ENCODE measurements around the gene TBC1D9B.

The TBC1D9B gene

DNA sequence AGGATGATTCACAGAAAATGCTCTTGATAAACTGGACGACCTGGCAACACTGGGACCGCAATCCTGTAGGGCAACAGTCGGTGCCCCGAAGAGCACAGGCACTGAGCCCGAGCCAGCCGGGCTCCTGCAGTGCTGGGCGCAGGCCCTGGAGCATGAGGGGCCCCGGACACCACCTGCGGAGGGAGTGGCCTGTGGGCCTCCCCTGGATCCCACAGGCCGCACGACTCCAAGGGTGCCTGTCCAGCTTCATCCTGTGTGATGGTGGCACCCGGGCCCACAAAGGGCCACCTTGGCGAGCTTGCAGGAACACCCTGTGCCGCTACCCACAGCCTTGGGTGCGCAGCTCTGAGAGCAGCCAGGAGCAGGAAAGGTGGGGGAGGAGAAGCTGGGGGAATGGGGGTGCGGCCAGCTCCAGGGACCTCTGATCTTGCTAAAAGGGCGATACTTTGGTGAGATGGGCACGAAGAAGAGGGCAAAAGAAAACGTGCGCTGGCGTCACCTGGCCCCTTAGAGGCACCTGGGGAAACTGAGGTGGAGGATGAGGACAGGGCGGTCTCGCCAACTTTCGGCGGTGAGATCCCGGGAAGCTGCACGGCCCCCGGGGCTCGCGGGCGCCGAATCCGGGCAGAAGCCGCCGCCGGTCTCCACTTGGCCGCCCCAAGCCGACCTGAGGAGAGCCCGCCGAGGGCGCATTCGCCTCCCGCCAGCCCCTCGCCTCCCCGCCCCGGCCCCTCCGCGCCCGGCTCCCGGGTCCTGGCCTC lies 722 bp downstream of the TBC1D9B start:
- DNase-seq (ENCODE audit: low read depth, low spot score) = no peak

DNA sequence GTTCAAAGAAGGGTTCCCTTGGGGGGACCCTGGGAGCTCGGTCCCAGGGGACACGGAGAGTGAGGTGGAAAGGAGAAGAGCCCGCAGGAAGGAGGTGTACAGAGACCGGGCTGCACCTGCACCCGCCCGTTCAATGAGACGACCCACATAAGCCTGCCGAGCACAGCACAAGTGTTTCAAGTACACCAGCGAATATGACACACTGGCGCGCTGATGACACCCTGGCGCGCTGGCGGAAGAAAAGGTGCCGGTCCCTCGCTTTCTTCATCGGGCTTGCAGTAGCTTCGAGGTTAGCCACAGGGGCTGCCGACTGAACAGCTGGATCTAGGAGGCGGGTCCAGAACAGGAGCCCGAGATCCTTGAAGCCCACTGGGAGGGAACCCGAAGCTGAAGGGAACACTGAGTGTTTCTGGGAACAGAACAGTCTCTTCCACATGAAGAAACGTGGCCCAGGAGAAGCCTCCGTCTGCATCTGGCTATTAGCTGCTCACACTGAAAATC lies 1.4 kb downstream of the TBC1D9B start:
- no peak for DNase-seq (ENCODE audit: low read depth, low spot score)

DNA sequence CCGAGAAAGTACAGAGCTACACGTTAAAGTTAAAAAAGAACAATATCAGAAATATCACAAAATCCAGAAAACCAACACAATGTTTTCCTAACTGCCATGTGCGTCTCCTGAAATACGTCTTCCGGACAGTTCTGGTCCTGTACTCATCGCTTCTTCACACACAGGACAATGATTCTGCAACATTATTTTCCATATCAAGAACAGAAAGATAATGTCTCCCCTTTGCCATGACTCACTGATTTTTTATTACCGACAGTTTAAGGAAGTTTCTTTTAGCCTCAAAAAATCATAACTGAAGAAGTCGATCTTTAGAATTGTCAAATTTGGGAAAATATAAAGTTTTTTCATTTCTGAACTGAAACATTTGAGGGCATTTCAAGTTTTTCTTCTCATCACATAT lies 2.5 kb downstream of the TBC1D9B start:
- no peak for DNase-seq (ENCODE audit: low read depth, low spot score)

DNA sequence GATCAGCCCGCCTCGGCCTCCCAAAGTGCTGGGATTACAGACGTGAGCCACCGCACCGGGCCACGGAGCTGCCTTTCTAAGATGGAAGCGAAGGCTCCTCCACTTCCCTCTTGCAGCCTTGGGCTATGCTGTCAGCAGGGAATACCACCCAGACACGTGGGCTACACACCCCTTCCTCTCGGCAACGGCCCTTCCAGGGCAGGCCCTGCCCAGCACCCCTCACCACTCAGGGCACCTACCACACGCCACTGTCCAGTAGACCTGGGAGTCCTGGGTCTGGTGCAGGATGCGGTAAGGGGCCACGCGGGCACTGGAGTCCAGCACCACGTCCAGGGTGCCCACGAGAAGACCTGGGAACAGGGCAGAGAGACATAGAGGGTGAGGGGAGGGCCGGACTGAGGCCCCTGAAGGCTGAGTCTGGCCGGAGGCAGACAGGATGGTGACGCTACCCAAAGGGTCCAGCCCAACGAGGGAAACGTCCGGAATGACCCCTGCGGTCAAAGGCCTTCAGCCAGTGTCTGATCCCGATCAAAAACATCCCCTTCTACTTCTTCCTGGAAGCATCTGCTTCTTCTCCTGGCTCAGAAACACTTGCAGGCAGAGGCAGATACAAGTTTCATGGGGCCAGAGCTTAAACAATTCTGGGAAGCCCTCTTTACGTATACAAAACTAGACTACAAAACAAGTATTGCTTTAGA lies 3.1 kb downstream of the TBC1D9B start:
- no peak for DNase-seq (ENCODE audit: low read depth, low spot score)

DNA sequence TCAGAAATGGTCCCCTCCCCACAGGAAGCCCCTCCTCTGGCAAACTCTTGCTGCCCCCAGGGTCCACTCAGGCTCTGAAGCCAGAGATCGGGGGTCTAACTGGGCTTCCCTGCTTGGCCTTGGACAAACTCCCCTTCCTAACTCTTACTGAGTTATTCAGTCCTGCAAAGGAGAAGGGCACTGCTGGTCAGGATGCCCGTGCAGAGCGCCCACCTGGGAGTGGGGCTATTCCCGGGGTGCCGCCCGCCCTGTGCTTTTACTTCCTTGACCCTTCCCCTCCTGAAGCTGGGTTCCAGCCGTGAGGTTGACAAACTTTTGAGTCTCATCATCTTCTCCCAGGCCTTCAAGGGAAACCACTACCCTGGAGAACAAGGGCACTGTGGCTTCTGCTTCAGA lies 4.9 kb downstream of the TBC1D9B start:
- DNase-seq (ENCODE audit: low read depth, low spot score) = no peak

DNA sequence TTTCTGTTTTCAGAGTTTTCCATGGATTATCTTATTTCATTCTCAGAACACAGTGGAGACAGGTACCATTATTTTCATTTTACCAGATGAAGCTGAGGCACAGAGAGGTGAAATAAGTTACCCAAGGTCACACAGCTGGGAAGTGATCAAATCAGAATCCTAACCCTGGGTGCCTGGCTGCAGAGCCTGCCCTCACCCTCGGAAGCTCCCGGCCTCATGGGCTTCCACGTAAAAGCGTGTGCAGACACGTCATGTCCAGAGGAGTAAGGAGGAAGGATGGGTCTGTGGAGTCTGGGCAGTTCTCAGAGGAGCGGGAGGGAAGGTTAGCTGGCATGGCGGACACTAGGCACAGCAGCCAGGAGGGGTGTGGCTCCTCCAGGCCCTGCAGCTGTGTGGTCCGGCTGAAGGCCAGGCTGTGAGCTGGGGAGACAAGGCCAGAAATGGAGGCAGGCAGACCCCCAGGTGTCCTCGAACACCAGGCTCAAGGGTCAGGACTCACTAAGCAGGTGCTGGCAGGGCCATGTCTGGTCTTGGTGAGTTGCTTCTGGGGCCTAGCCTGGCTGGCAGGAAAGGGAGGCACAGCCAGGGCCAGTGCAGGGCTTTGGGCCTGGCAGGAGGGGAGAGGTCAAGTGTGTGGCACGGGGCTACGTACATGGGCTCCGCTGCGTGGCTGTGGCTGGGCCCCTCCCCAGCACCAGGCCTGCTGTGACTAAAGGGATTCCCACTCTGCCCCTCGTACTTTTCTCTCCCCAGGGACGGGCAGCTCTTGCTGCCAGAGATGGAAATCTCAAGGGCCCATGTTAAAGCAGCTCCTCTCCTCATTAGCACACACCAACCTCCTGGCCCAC lies 5.6 kb downstream of the TBC1D9B start:
- DNase-seq (ENCODE audit: low read depth, low spot score) = no peak

DNA sequence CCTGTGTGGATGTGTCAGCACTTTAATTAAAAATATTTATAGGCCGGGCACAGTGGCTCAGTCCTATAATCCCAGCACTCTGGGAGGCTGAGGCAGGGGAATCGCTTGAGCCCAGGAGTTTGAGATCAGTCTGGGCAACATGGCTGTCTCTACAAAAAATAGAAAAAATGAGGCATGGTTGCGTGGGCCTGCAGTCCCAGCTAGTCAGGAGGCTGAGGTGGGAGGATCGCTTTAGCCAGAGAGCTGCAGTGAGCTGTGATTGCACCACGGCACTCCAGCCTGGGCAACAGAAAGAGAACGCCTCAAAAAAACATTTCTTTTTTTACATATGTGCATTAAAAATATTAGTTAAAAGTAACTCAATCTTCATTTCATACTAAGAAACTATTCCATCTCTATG lies 6.2 kb downstream of the TBC1D9B start:
- no peak for DNase-seq (ENCODE audit: low read depth, low spot score)

DNA sequence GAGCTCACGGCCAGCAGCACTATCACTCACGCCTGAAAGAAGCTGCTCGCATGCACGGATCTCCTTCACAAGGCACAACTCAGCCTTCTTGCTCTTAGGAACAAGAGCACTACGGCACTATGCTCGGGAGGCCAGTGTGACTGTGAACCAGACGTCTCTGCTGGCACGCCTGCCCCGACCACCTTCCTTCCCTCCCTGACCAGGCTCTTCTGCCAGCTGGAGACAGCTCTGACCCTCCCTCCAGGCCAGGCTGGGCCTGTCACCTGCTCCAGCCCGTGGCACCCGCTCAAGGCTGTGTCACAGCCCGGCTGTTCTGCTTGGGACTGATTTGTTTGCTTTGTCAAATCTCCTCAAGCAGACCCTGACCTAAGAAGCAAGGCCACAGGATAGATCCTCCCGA lies 7.0 kb downstream of the TBC1D9B start:
- no peak for DNase-seq (ENCODE audit: low read depth, low spot score)

DNA sequence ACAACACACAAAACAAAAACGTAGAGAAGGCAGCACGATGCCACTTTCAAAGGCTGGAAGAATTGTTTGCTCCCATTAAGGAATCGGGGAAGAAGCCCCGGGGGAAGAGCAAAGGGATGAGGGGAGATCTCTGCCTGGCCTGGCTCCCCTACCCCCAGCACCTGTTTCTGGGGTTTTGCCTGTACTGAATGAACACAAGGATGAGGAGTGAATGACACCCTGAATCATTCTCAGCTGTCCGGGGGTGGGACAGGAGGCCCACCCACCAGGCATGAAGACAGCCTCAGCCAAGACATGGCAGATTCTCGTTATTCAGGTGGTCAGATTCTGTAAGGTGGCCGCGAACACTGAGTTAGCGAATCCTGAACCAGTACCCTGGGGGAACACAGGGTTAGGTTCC lies 7.5 kb downstream of the TBC1D9B start:
- no peak for DNase-seq (ENCODE audit: low read depth, low spot score)

DNA sequence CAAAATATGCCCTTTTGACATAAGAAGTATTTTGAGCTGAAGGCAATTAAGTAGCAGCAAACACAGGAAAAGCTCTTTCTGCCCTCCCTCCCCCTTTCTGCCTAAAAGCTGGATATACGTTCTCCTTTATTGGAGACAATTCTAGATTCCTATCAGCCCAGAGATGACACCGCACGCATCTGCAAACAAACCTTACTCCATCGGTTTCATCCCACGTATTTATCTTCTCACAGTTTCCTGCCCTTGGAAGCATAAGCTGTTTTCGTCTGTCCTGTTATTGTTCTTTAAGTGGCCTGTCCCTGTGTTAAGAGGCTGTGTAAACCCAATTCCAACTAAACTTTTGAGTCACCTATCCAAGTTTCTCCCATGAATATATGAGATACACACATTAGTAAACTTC lies 11.8 kb downstream of the TBC1D9B start:
- DNase-seq (ENCODE audit: low read depth, low spot score) = no peak

DNA sequence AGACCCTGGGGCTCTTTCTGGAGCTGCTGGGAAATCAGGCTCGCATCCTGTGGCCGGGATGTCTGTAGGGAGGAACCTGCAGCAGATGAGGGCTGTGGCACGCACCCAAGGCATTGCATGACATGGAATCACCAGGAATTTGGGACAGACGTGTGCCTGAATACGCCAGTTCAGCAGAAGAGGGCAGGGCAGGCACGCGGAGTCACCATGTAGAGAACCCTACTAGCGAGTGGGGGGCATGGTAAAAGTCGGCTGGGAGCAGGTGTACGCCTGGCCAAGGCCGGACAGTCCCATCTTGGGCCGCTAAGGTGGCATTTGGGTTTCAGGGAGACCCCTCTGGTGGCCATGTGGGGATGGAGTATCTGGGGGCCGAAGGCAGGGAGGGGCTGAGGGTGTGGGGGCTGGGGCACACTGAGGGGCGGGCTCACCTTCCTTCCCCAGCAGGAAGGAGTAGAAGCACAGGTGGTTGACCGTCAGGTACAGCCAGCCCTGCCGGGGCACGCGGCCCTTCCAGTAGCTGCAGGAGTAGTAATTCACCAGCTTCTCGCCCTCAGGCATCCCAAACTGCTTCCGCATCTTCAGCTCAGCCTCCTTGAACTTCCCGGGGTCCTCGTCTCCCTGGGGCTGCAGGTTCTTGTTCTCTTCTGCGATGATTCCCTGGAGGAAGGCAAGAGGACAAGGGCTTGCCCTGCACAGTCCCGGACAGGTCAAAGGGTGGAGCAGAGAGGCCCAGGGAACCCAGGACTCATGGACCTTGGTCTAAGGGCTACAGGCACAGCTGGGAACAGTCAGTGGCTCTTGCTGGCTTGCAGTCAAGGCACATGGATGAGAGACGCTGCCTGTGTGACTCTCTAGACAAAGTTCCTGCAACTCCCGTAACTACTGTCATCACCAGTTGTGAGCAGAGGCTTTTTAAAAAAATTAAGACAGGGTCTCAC lies 13.5 kb downstream of the TBC1D9B start:
- DNase-seq (ENCODE audit: low read depth, low spot score) = no peak

DNA sequence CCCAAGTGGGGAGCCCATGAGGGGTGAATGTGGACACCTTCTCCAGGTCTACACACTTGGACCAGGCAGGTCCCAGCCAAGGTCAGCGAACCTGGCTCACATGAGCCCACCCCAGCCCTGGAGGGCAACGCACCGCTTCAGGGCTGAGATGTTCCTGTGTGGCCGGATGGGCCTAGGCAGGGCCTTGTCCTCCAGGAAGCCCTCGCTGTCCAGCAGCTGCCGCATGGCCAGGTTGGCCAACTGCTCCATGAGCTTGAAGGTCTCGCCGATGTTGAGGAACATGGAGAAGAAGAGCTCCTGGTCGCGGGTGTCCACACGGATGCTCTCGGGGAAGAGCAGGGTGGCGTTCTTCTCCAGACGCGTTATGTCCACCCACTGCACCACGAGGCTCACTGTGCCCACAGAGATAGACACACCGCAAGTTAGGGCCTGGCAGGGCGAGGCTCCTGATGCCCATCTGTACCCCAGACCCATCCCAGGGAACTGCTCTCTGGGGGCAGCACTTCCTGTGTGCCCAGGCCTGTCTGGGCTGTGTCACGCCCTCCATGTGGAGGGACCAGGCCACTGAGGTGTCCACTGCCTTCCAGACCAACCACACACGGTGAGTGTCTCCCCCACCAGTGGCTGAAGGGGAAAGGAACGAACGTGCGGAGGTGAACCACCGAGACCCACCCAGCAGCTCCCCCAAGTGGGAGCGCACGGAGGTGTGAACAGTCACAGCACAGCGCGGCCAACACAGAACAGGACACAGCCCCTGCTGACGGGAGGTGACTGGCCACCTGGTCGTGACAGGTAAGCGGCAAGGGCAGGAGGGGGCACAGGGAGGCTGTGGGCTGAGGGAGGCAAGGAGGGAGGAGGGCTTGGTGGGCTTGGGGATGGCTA lies 14.4 kb downstream of the TBC1D9B start:
- DNase-seq (ENCODE audit: low read depth, low spot score) = no peak

DNA sequence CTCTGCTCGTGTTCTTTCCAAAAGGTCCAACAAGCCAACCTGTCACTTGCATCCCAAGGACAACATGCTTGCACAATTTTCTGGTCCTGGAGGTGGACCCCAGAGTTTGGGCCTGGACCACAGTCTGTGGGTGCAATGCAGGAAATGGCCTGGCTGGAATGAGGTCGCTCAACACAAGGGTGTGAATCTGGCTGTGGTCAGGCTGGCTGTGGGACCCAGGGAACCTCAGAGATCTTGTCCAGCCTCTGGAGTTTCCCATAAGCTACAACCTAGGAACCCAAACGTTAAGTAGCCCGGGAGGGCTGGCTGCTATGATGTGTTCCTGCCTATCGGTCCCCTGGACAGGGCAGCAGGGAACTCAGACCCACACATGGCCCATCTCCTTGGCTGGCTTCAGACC lies 15.4 kb downstream of the TBC1D9B start:
- DNase-seq (ENCODE audit: low read depth, low spot score) = no peak

DNA sequence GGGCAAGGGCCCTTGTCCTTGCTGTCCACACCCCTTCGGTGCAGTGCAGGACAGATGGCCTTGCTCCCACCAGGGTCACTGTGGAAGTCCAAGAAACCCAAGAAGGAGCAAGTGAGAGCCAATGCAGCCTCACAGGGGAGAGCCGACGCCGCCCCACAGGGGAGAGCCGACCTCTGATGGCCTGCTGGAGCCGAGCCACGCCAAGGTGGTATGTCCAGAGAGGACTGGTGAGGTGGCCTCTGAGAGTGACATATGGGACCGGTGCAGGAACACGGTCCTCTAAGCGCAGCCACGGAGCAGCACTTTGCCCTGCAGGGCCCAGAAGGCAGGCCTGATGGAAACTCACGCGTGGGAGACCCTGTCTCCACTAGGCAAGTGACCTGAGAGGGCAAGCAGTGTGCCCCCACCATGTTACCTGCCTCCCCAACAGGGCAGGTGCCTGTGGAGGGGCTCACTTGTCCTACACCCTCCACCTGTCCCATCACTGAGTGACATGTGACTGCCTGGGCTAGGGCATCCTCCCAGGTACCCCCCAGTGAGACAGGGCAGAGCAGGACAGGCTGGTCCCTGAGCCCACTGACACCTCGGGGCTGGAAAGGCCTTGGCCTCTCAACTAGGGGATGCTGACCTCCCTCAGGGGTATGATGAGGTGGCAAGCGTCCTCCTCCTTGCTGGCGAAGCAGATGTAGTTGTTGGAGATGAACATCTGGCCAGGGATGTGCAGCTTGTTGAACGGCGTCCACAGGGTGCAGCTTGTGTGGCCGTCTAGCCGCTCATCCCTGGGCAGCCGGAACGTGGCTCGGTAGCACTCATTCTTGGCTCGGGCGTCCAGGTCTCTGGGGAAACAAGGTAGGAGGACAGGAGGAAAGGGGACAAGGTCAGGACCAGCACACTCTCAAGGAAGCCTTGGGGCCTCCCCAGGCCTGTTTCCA lies 16.7 kb downstream of the TBC1D9B start:
- DNase-seq (ENCODE audit: low read depth, low spot score) = no peak

DNA sequence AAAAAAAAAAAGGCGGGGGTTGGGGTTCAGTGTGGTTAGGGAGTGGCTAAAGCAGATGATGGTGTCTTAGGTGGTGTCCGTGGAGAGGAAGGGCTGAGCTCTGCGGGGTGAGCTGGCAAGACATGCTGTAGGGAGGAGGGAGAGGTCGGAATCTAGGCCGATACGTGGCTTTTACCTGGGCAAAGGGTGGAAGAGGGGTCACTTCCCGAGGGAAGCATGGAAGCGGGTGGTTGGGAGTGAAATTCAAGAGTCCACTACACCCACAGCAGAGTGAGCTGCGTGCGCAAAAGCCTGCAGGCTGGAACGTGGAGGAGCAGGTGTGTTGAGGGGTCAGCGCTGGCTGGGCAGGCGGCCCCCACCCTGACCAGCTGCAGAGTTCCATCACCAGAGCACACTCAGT lies 17.8 kb downstream of the TBC1D9B start:
- DNase-seq (ENCODE audit: low read depth, low spot score) = no peak

DNA sequence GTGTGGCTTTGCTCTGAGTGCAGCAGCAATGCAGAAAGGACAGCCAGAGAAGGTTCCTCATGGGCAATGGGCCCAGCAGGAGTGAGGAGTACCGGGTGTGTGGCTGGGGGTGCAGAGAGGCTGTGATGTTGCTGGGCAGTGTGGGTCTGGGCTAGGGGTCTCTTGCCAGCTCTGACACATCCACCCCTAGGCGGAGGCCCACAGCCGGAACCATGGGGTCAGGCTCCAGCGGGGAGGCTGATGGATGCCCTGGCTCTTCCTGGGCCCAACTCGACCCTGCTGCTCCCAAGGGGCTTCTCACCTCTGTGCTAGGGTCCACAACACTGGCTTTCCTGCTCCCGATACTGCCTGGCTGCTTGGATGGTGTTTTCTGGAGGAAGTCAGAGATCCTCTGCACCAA lies 19.9 kb downstream of the TBC1D9B start:
- no peak for DNase-seq (ENCODE audit: low read depth, low spot score)

DNA sequence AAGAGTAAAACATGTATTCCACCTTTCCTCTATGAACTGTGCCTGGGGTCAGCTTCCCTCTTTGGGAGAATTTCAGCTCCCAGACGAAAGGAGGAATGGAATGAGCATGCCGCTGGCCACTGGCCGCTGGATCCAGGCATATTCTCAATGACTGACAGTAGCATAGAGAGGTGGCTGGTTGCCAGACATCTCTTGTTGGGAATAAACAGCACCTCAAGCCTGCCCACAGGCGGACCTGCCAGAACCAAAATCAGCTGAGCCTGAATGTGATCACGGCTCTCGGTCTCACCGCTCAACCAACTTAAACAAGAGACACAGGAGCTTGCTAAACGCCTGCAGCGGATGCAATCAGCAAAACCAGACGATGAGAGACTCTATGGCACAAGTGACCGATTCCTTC lies 20.6 kb downstream of the TBC1D9B start:
- no peak for DNase-seq (ENCODE audit: low read depth, low spot score)

DNA sequence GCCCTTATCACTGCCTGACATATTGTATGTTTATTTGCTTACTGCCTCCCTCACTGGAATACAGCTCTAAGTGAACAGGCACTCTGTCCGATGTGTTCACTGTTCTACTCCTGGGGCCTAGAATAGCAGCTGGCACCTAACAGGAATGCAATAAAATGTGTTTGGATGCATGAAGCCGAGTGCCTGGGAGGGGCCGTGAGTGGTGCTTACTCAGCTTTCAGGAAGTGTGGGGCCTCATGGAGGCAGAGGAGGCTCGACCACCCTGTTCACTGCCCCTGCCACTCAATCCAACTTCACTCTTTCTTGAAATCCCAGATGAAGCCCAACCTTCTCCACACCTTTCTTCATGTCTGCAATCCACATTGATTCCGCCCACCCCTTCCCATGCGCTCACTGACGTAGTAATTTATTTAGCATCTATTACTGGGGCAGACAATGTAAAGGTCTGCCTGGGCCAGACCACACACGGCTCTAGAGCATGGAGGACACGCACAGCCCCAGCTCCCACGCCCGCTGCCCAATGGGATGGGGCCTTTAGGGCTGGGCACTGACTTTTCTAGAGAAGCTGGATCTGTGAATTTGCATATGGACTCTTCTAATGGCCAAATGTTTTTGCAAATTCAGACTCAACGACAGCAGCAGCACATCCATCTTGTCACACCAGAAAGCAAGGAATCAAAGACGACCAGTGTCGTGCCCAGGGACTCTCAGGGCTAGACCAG lies 21.3 kb downstream of the TBC1D9B start:
- no peak for DNase-seq (ENCODE audit: low read depth, low spot score)

Measured in iPS DF 19.7 (cell line).